ENCODE results near the gene SLC26A1. TPM values are rescaled to one million over a fixed set of nuclear protein-coding genes. Genes with fewer than 3 reads are reported as not detected.

Gene SLC26A1
- total RNA-seq, 1 experiment from 2014 or later: 1.3 TPM

Other genes with a start within 250 kb of the SLC26A1 start
- gene CPLX1, start 167.3 kb downstream of the SLC26A1 start, total RNA-seq (2021): 2.2 and 3.9 TPM in 2 replicates
- 114 and 138 TPM in 2 replicates for gene GAK, start 61.1 kb downstream of the SLC26A1 start, total RNA-seq (2021)
- gene TMEM175, start 60.9 kb downstream of the SLC26A1 start, total RNA-seq (2021): 13.5 and 20.2 TPM in 2 replicates
- gene DGKQ, start 19.8 kb downstream of the SLC26A1 start, total RNA-seq (2021): 11.5 and 16.9 TPM in 2 replicates
- 46.6 and 74.7 TPM in 2 replicates for gene IDUA, start 6.4 kb downstream of the SLC26A1 start, total RNA-seq (2021)
- 59.5 and 61.6 TPM in 2 replicates for gene FGFRL1, start 18.2 kb upstream of the SLC26A1 start, total RNA-seq (2021)
- gene RNF212, start 120.2 kb upstream of the SLC26A1 start, total RNA-seq (2021): 4.2 and 6.6 TPM in 2 replicates
- 2.0 and 3.4 TPM in 2 replicates for gene SPON2, start 179.2 kb upstream of the SLC26A1 start, total RNA-seq (2021)